ENCODE data around the gene DYRK3. TPM values are rescaled to one million over a fixed set of nuclear protein-coding genes. Genes with fewer than 3 reads are reported as not detected.

DYRK3 gene
- polyA plus RNA-seq, 1 donor (not counting 4 experiments of a cell fraction or from before 2014, with no cell fraction given): 15.0 TPM

DNA sequence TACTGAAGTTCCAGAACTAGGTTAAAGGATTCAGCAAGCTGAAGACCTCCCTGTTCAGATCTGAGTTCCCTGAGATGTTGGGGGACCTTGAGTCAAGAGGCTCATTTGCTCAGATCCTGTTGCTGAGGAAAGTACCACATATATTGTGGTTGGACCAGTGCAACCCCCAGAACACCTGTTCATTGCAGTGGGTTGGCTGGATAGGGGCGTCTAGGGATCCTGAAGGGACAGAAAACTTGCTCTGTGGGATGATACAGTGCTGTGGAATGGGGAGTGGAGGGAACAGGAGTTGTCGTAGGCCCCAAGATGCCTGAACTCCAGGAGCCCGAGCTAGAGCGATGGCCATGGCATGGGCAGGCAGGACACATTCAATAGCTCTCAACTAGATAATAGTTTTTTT is 24.8 kb downstream of the DYRK3 start:
- H3K36me3 ChIP-seq (ENCODE audit: control insufficient read depth in 2 of 2, extremely low read depth in 1 of 2, insufficient read depth in 2 of 2, low read length in 2 of 2): no peaks in the 10 kb centered on the region
- DNase-seq (ENCODE audit: low read depth, low spot score): no peak
- no peaks in the 10 kb centered on the region for H3K9me1 ChIP-seq (ENCODE audit: control insufficient read depth, extremely low read depth, insufficient read depth, low read length)
- no peak overlapping the region for H2AFZ ChIP-seq (ENCODE audit: control insufficient read depth, low read length)
- H3K9ac ChIP-seq (ENCODE audit: control insufficient read depth, extremely low read depth, insufficient read depth, low read length): no peak overlapping the region
- H3K4me2 ChIP-seq (ENCODE audit: control insufficient read depth, extremely low read depth, insufficient read depth, low read depth, low read length): no peak overlapping the region
- no peak for TF ChIP-seq EZH2 (IDR thresholded peaks at IDR 0.05; ENCODE audit: low read length)
- TF ChIP-seq, protein P1, sequence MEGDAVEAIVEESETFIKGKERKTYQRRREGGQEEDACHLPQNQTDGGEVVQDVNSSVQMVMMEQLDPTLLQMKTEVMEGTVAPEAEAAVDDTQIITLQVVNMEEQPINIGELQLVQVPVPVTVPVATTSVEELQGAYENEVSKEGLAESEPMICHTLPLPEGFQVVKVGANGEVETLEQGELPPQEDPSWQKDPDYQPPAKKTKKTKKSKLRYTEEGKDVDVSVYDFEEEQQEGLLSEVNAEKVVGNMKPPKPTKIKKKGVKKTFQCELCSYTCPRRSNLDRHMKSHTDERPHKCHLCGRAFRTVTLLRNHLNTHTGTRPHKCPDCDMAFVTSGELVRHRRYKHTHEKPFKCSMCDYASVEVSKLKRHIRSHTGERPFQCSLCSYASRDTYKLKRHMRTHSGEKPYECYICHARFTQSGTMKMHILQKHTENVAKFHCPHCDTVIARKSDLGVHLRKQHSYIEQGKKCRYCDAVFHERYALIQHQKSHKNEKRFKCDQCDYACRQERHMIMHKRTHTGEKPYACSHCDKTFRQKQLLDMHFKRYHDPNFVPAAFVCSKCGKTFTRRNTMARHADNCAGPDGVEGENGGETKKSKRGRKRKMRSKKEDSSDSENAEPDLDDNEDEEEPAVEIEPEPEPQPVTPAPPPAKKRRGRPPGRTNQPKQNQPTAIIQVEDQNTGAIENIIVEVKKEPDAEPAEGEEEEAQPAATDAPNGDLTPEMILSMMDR (optimal IDR thresholded peaks at IDR 0.05 in 1 of 3, IDR thresholded peaks at IDR 0.05 in 1 of 3, conservative IDR thresholded peaks at IDR 0.05 in 1 of 3; ENCODE audit: extremely low read depth in 1 of 3, insufficient read depth in 2 of 3, low read length in 3 of 3): no peak
- no peaks in the 10 kb centered on the region for H3K9me3 ChIP-seq (ENCODE audit: control insufficient read depth, low read depth, low read length)
- no peak for FAIRE-seq
- H3K4me3 ChIP-seq (ENCODE audit: control insufficient read depth in 2 of 3, extremely low read depth in 1 of 3, insufficient read depth in 2 of 3, low read depth in 1 of 3, low read length in 3 of 3): no peak overlapping the region
- H3K27me3 ChIP-seq (ENCODE audit: control insufficient read depth, extremely low read depth, insufficient read depth, low read length): peaks cover 15% of the 10 kb centered on the region
- dilution Hi-C loops (cut with MboI; ENCODE audit: extremely low pct_ligation_motif_present, low sequenced_read_pairs): no loop called here
- H3K79me2 ChIP-seq (ENCODE audit: control insufficient read depth, insufficient read depth, low read length): no peaks in the 10 kb centered on the region
- H3K27ac ChIP-seq (ENCODE audit: control insufficient read depth, insufficient read depth, low read length): no peak overlapping the region
- no peaks in the 10 kb centered on the region for H3K4me1 ChIP-seq (ENCODE audit: control insufficient read depth, extremely low read depth, insufficient read depth, low read length)
- H4K20me1 ChIP-seq (ENCODE audit: control insufficient read depth, extremely low read depth, insufficient read depth, low read length): no peaks in the 10 kb centered on the region

DNA sequence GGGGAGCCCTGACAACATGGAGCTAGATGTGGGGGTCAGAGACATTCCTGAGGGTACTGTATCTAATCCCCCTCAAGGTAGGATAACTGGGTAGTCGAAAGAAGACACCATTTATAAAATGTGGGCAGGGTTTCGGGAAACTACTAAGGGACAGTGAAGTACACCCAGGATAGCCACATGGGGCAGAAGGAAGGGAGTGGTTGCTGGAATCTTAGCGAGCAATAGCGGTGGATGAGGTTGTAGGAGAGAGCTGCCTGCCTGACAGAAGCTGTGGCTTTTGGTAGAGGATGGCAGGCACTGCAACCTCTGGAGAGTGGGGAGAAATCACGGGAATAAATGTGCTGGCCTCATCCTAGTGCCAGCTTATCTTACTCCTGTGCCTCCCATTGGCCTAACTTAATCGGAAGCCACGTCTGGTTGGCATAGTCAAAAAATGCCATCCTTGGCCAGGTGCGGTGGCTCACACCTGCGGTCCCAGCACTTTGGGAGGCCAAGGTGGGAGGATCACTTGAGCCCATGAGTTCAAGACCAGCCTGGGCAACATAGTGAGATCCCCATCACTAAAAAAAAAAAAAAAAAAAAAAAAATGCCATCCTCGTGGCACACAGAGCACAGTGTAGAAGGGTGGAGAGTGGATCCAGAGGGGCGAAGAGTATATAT is 26.0 kb downstream of the DYRK3 start:
- H3K4me3 ChIP-seq (ENCODE audit: control insufficient read depth in 2 of 3, extremely low read depth in 1 of 3, insufficient read depth in 2 of 3, low read depth in 1 of 3, low read length in 3 of 3): no peak overlapping the region
- dilution Hi-C loops (cut with MboI; ENCODE audit: extremely low pct_ligation_motif_present, low sequenced_read_pairs): no loop called here
- H3K9me1 ChIP-seq (ENCODE audit: control insufficient read depth, extremely low read depth, insufficient read depth, low read length): no peaks in the 10 kb centered on the region
- no peaks in the 10 kb centered on the region for H3K36me3 ChIP-seq (ENCODE audit: control insufficient read depth in 2 of 2, extremely low read depth in 1 of 2, insufficient read depth in 2 of 2, low read length in 2 of 2)
- H3K27me3 ChIP-seq (ENCODE audit: control insufficient read depth, extremely low read depth, insufficient read depth, low read length): peaks cover 15% of the 10 kb centered on the region
- no peak overlapping the region for H3K9ac ChIP-seq (ENCODE audit: control insufficient read depth, extremely low read depth, insufficient read depth, low read length)
- no peak overlapping the region for H3K4me2 ChIP-seq (ENCODE audit: control insufficient read depth, extremely low read depth, insufficient read depth, low read depth, low read length)
- no peaks in the 10 kb centered on the region for H3K79me2 ChIP-seq (ENCODE audit: control insufficient read depth, insufficient read depth, low read length)
- no peaks in the 10 kb centered on the region for H3K9me3 ChIP-seq (ENCODE audit: control insufficient read depth, low read depth, low read length)
- DNase-seq (ENCODE audit: low read depth, low spot score) (no peak), FAIRE-seq (no peak)
- TF ChIP-seq, protein P1 (optimal IDR thresholded peaks at IDR 0.05 in 1 of 3, IDR thresholded peaks at IDR 0.05 in 1 of 3, conservative IDR thresholded peaks at IDR 0.05 in 1 of 3; ENCODE audit: extremely low read depth in 1 of 3, insufficient read depth in 2 of 3, low read length in 3 of 3): no peak
- TF ChIP-seq EZH2 (IDR thresholded peaks at IDR 0.05; ENCODE audit: low read length): no peak
- H2AFZ ChIP-seq (ENCODE audit: control insufficient read depth, low read length): no peak overlapping the region
- no peaks in the 10 kb centered on the region for H3K4me1 ChIP-seq (ENCODE audit: control insufficient read depth, extremely low read depth, insufficient read depth, low read length)
- H4K20me1 ChIP-seq (ENCODE audit: control insufficient read depth, extremely low read depth, insufficient read depth, low read length): no peaks in the 10 kb centered on the region
- no peak overlapping the region for H3K27ac ChIP-seq (ENCODE audit: control insufficient read depth, insufficient read depth, low read length)

Data from keratinocyte (primary cell).